NCI-H1105 treated with DMSO at 0.1 percent for 48 hours (cell line): Measurements from ENCODE around the gene PRR19.
"Not testable (repeated sequence)": the region's sequence is repeated elsewhere in the genome, so short reads cannot be mapped to it uniquely, and the experiment has no call there.

Experiments used
- DNase-seq: peaks from one replicate; lab custom pipeline; 2025; lab: John Stamatoyannopoulos, UW

The PRR19 gene

GRCh38 chr19:42325896-42326771 lies 24.2 kb downstream of the PRR19 start:
- no peak for DNase-seq

DNA sequence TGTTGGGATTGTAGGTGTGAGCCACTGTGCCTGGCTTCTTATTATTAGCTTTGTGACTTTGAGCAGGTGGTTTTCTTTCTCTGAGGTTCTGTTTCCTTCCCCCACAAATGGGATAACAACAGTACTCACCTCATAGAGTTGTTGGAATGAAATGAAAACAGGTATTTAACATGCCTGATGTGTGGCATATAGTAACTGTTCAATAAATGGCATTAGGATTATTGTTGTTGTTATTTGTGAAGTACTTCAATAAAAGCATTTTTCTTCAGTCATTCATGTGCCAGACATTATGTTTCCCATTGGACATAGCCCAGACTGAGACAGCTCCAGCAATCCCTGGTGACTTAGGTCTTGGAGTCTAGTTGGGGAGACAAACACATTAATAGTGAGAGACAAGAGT lies 25.0 kb downstream of the PRR19 start:
- no peak for DNase-seq

GRCh38 chr19:42327381-42327780 lies 25.4 kb downstream of the PRR19 start:
- DNase-seq = no peak

GRCh38 chr19:42328106-42328505 lies 26.2 kb downstream of the PRR19 start:
- DNase-seq = no peak

DNA sequence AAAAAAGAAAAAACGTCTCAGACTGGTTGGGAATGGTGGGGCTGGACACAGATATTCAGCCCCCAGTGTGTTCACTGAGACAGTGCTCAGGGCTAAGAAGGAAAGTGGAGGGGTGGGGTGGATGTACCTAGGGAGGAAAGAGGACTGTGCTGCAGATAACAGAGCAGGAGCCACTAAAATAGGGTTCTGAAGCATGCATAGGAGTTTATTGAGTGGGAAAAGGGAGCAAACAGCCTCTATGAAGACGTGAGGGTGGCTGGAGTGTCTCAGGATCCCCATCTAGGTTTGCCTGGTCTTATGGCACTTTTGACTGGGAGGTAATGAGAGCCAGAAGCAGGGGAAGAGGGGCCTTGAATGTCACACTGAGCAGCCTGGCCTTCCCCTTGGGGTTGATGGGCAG lies 26.9 kb downstream of the PRR19 start:
- no peak for DNase-seq

DNA sequence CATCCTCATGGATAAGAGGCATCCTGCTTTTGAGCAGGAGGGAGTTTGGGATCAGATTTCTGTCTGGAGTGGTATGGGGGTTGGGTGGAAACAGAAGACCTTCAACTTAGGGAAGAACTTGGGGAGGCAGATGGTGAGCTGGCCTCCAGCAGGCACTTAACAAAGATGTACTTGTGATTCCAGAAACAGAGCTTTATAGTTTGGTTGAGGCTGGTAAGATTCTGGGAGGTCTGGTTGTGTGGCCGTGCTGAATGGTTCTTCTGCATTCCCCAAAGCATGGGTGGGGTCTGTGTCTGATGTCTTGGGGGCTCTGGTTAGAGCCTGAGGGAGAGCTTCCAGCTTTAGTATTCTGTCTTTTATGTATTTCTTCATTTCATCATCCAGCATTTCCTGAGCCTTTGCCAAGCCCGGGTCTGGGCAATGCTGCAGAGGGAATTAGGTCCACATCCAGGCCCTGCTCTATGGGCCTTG lies 28.3 kb downstream of the PRR19 start:
- DNase-seq = peak; percentile 10

DNA sequence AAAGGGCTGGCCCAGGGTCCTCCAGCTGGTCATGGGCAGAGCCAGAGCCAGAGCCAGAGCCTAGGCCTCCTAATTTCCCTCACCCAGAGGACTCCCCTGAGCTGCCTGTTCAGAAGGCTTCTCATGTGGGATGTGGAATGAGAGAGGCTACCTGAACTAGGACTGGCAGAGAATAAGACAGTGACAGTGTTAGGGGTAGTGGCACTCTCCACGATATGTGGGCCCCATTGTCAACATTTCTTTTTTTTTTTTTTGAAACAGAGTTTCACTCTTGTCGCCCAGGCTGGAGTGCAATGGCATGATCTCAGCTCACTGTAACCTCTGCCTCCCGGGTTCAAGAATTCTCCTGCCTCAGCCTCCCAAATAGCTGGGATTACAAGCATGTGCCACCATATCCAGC lies 29.4 kb downstream of the PRR19 start:
- not testable (repeated sequence) for DNase-seq

DNA sequence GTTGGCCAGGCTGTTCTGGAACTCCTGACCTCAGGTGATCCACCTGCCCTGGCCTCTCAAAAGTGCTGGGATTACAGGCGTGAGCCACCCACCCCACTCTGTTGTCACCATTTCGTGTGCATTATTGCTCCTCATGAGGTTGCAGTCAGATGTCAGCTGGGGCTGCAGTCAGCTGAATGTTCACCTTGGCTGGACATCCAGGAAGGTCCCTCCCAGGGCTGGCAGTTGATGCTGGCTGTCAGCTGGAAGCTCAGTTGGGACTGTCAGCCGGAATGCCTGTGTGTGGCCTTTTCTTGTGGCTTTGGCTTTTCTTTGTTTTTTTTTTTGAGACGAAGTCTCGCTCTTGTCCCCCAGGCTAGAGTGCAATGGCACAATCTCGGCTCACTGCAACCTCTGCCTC lies 30.1 kb downstream of the PRR19 start:
- DNase-seq = no peak

DNA sequence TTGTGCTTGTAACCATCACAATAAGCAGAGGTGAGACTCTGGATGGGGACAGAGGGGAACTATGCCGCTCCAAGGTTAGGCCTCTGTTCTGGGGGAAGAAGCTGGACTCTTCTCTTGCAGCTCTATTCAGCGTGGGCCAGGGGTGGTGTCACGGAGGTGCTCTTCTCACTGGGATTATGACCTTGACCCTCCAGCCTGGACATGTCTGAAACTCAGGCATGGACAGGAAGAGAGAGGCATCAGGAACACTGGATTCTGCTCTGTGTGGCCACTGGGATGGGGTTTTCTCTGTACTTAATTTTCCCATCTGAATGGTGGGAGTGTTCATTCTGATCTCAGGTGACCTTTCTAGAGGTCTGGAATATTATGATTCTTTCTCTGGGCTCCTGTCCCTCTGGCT lies 31.1 kb downstream of the PRR19 start:
- no peak for DNase-seq

DNA sequence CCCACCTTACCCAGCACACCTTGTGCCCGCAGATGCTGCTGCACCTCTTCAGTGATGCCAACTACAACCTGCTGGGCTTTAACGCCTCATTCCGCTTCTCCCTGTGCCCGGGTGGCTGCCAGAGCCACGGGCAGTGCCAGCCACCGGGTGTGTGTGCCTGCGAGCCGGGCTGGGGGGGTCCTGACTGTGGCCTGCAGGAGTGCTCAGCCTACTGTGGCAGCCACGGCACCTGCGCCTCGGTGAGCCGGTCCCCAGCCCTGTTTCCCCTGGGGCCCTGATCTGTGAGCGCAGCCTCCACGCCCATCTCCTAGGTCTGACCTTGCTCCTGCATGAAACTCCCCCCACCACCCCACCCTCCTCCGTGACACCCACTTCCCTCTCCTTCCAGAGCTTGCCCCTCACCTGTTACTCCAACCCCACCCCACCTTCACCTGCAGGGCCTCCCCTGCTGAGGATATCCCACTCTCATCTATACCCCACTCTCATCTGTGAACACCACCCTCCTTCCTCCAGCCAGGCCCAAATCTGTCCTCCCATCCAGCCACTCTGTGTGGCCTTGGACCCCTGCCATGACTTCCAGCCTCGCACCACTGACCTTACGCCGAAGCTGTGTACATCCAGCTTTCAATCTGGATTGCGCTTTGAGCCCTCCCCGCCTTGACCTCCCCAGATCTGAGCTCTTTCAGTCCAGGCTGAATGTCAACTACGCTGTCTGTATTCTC lies 32.2 kb downstream of the PRR19 start:
- DNase-seq = no peak

GRCh38 chr19:42334697-42335373 lies 32.9 kb downstream of the PRR19 start:
- no peak for DNase-seq

DNA sequence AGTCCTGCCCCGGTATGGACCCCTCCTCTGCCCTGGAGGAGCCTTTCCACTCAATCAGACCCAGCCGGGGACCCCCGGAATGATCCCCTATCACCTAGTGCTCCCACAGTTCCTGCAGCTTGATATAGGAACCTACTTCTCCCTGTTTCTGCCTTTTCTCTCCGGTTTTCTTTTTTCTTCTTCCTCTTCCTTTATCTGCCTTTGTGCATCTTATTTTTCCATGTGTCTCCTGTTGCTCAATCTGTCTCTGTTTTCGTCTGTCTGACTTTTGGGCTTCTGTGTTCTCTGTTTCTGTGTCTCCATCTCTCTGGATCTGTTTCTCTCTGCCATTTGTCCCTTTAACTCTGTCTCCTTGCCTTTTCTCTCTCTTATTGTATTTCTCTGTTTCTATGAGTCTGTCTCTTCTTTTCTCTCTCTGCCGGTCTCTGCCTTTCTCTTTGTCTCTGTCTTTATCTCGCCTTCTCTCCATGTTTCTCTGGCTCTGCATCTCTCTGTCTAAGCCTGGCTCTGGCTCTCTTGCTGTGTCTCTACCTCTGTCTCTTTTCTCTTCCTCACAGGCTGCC lies 33.5 kb downstream of the PRR19 start:
- no peak for DNase-seq

- DNase-seq = no peak
Measured at GRCh38 chr19:42335971-42336370, 34.0 kb downstream of the PRR19 start.

DNA sequence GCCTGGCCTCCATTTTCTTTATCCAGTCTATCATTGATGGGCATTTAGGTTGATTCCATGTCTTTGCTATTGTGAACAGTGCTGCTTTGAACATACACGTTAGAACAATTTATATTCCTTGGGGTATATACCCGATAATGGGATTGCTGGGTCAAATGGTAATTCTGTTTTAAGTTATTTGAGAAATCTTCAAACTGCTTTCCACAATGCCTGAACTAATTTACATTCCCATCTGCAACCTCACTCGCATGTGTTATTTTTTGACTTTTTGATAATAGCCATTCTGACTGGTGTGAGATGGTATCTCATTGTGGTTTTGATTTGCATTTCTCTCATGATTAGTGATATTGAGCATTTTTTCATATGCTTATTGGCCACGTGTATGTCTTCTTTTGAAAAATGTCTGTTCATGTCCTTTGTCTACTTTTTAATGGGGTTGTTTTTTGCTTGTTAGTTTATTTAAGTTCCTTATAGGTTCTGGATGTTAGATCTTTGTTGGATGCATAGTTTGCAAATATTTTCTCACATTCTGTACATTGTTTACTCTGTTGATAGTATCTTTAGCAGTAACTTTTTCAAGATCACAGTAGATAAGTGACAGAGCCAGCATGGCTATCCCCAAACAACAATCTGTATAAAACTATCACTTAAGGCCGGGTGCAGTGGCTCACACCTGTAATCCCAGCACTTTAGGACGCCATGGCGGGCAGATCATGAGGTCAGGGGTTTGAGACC lies 37.4 kb downstream of the PRR19 start:
- DNase-seq = not testable (repeated sequence)

DNA sequence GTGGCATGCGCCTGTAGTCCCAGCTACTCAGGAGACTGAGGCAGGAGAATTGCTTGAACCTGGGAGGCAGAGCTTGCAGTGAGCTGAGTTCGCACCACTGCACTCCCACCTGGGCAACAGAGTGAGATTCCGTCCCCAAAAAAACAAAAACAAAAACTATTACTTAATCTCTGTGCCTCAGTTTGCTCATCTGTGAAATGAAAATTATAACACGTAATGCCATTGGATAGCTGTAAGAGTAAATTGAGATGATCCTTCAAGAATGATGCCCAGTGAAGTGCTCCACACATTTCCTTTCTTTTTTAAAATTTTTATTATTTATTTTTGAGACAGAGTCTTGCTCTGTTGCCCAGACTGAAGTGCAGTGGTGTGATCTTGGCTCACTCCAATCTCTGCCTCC lies 38.0 kb downstream of the PRR19 start:
- DNase-seq = not testable (repeated sequence)

DNA sequence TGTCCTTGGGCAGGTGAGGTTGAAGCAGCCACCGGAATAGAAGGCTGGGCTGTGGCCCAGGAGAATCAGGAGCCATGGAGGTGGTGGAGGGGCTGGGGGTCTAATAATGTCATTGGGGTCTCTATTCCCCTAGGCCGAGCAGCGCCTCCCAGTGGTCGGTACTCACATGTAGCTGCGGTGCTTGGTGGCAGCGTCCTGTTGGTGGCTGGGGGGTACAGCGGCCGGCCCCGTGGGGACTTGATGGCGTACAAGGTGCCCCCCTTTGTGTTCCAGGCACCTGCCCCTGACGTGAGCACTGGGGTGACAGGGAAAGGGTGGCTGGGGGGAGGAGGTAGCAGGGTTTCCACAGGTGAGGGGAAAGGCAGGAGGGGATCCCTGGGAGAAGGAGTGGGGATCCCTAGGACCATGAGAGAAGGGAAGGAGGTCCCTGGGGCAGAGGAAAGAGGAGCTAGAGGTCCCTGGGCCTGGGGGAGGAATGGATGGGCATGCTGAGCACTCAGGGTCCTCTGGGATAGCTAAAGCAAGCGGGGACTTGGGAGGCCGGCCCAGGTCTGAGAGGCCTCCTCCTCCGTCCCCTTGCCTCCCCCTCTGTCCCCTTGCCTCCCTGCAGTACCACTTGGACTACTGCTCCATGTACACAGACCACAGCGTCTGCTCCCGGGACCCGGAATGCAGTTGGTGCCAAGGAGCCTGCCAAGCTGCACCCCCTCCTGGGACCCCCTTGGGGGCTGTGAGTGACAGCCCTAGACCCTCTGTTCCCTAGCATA lies 41.6 kb downstream of the PRR19 start:
- DNase-seq = no peak

GRCh38 chr19:42344336-42344893 lies 42.5 kb downstream of the PRR19 start:
- DNase-seq = no peak

- DNase-seq = no peak
Measured at GRCh38 chr19:42345191-42345812, 43.4 kb downstream of the PRR19 start.

DNA sequence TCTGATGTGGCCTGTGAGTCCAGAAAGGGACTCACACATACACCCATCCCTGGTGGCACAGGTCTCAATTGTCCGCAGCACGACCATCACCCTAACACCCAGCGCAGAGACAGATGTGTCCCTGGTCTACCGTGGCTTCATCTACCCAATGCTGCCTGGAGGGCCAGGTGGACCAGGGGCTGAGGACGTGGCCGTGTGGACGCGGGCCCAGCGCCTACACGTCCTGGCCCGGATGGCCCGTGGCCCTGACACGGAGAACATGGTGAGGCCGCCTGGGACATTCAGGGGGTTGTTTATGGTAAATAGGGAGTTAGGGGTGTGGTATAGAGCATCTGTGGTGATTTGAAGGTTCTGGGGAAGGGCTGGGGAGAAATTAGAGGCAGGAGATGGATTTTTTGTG lies 46.3 kb downstream of the PRR19 start:
- DNase-seq = no peak
